IMR-90 (cell line): ENCODE measurements around the gene PLCD1. TPM values are rescaled to one million over a fixed set of nuclear protein-coding genes. Genes with fewer than 3 reads are reported as not detected.

Experiments used
- ATAC-seq: fragments of 200-7000 bp; cut with Tn5 transposase; 2 replicates; pipeline ENCODE4 v1.9.1; 2020; ENCODE audit warnings: low read depth, mild to moderate bottlenecking, moderate library complexity
- BruUV-seq: library from RNA; stranded (reverse); fragments of 400-500 nt; replicated peaks from 2 replicates; lab custom pipeline; 2021; lab: Mats Ljungman, UMichigan
- CTCF ChIA-PET: fragments of 300-600 bp; formaldehyde crosslinking; extraction: SDS; loops from one replicate; lab custom pipeline; 2021; ENCODE audit warnings: antibody characterized with exemption; lab: Yijun Ruan, JAX
- POLR2A ChIA-PET: fragments of 300-600 bp; sonication (Branson Sonifier 250); formaldehyde crosslinking; loops from one replicate; lab custom pipeline; 2022; ENCODE audit warnings: antibody characterized with exemption; ENCODE audit not compliant: unreplicated experiment; lab: Charles Lee
- DNase-seq: peaks from one replicate; pipeline ENCODE4 v3.0.0; 2013
- H2AFZ ChIP-seq: replicated peaks from 2 replicates; pipeline ENCODE3; 2013; ENCODE audit warnings: low read length, mild to moderate bottlenecking; ENCODE audit not compliant: poor library complexity
- H2AK5ac ChIP-seq: 2 replicates; pipeline ENCODE4 v1.6.1; 2013; ENCODE audit warnings: low read depth, low read length, inconsistent platforms
- H2AK9ac ChIP-seq: replicated peaks from 2 replicates; pipeline ENCODE3; 2013; ENCODE audit warnings: mild to moderate bottlenecking, low read depth, low read length, moderate library complexity; ENCODE audit not compliant: poor library complexity
- H2BK120ac ChIP-seq: 2 replicates; pipeline ENCODE4 v1.6.1; 2013; ENCODE audit warnings: low read depth, low read length, inconsistent platforms
- H2BK15ac ChIP-seq: 3 replicates; pipeline ENCODE4 v1.6.1; 2013; ENCODE audit warnings: low read depth, low read length, inconsistent platforms
- H2BK20ac ChIP-seq: 2 replicates; pipeline ENCODE4 v1.6.1; 2013; ENCODE audit warnings: low read depth, mild to moderate bottlenecking, inconsistent platforms, low read length, moderate library complexity
- H2BK5ac ChIP-seq: 2 replicates; pipeline ENCODE4 v1.6.1; 2013; ENCODE audit warnings: mild to moderate bottlenecking, low read depth, low read length, inconsistent platforms; ENCODE audit not compliant: poor library complexity, severe bottlenecking
- H3K14ac ChIP-seq: replicated peaks from 2 replicates; pipeline ENCODE4 v1.6.1; 2013; ENCODE audit warnings: low read depth, low read length, inconsistent platforms
- H3K18ac ChIP-seq: 2 replicates; pipeline ENCODE4 v1.6.1; 2013; ENCODE audit warnings: low read depth, low read length, control low read depth
- H3K23ac ChIP-seq: 2 replicates; pipeline ENCODE4 v1.6.1; 2013; ENCODE audit warnings: low read depth, low read length, inconsistent platforms
- H3K27ac ChIP-seq: 2 replicates; pipeline ENCODE4 v1.5.1; 2013; ENCODE audit warnings: mild to moderate bottlenecking, control low read depth, low read length; ENCODE audit not compliant: insufficient read depth
- H3K27me3 ChIP-seq: 2 replicates; pipeline ENCODE4 v1.6.1; 2013; ENCODE audit warnings: low read length; ENCODE audit not compliant: control insufficient read depth, insufficient read depth
- H3K36me3 ChIP-seq: 2 replicates; pipeline ENCODE4 v1.6.1; 2013; ENCODE audit warnings: low read length, mixed read lengths; ENCODE audit not compliant: control insufficient read depth, insufficient read depth
- H3K4ac ChIP-seq: 2 replicates; pipeline ENCODE4 v1.6.1; 2013; ENCODE audit warnings: low read depth, low read length, inconsistent platforms
- H3K4me1 ChIP-seq: 2 replicates; pipeline ENCODE4 v1.6.1; 2013; ENCODE audit warnings: low read length, mixed read lengths; ENCODE audit not compliant: control insufficient read depth, insufficient read depth
- H3K4me2 ChIP-seq: 2 replicates; pipeline ENCODE4 v1.6.1; 2013; ENCODE audit warnings: low read depth, mild to moderate bottlenecking, control low read depth, low read length, moderate library complexity
- H3K4me3 ChIP-seq: 2 replicates; pipeline ENCODE4 v1.5.1; 2013; ENCODE audit warnings: low read depth, mild to moderate bottlenecking, control low read depth, low read length, moderate library complexity; ENCODE audit not compliant: insufficient read depth
- H3K56ac ChIP-seq: 2 replicates; pipeline ENCODE4 v1.6.1; 2013; ENCODE audit warnings: low read length, inconsistent platforms; ENCODE audit not compliant: insufficient read depth; ENCODE audit errors: extremely low read depth
- H3K79me1 ChIP-seq, 2 experiments: 2 replicates each; pipeline ENCODE4 v1.6.1; 2013; ENCODE audit warnings: low read length in 2 of 2, inconsistent platforms in 1 of 2, low read depth in 1 of 2
- H3K9ac ChIP-seq: 2 replicates; pipeline ENCODE4 v1.6.1; 2013; ENCODE audit warnings: low read depth, low read length, control low read depth
- H3K9me1 ChIP-seq: 2 replicates; pipeline ENCODE4 v1.6.1; 2013; ENCODE audit warnings: low read length, inconsistent platforms; ENCODE audit not compliant: insufficient read depth
- H3K9me3 ChIP-seq: 2 replicates; pipeline ENCODE4 v1.6.1; 2013; ENCODE audit warnings: low read length; ENCODE audit not compliant: control insufficient read depth, insufficient read depth
- H4K20me1 ChIP-seq: 2 replicates; pipeline ENCODE4 v1.6.1; 2013; ENCODE audit warnings: low read length, inconsistent platforms; ENCODE audit not compliant: insufficient read depth
- H4K5ac ChIP-seq: 2 replicates; pipeline ENCODE4 v1.6.1; 2013; ENCODE audit warnings: mild to moderate bottlenecking, low read depth, low read length, control low read depth
- H4K8ac ChIP-seq, 2 experiments: 2 replicates each; pipeline ENCODE4 v1.6.1; 2013; ENCODE audit warnings: low read depth in 2 of 2, low read length in 2 of 2, control low read depth in 1 of 2, inconsistent platforms in 1 of 2
- H4K91ac ChIP-seq: 2 replicates; pipeline ENCODE4 v1.6.1; 2013; ENCODE audit warnings: low read depth, low read length, inconsistent platforms; ENCODE audit not compliant: insufficient read depth
- BHLHE40 ChIP-seq: fragments of 150-350 bp; IDR thresholded peaks from 2 replicates; pipeline ENCODE4 v1.6.1; 2016; ENCODE audit warnings: mild to moderate bottlenecking, low read depth, low read length
- CEBPB ChIP-seq: IDR thresholded peaks from 2 replicates; pipeline ENCODE4 v1.6.1; 2012; ENCODE audit warnings: low read depth, low read length, improper control_type of control experiment
- CHD1 ChIP-seq: IDR thresholded peaks from 2 replicates; pipeline ENCODE4 v1.6.1; 2012; ENCODE audit warnings: low read depth, low read length, improper control_type of control experiment
- FOS ChIP-seq: fragments of 150-350 bp; IDR thresholded peaks from 2 replicates; pipeline ENCODE4 v1.6.1; 2016; ENCODE audit warnings: low read depth, low read length
- MAFK ChIP-seq: IDR thresholded peaks from 2 replicates; pipeline ENCODE4 v1.6.1; 2012; ENCODE audit warnings: low read depth, low read length, improper control_type of control experiment
- MAZ ChIP-seq: IDR thresholded peaks from 2 replicates; pipeline ENCODE4 v1.6.1; 2012; ENCODE audit warnings: low read depth, mild to moderate bottlenecking, low read length, improper control_type of control experiment, moderate library complexity, borderline replicate concordance
- MXI1 ChIP-seq: IDR thresholded peaks from 2 replicates; pipeline ENCODE4 v1.6.1; 2012; ENCODE audit warnings: low read depth, mild to moderate bottlenecking, low read length, moderate library complexity, borderline replicate concordance
- NFE2L2 ChIP-seq: fragments of 150-350 bp; IDR thresholded peaks from 2 replicates; pipeline ENCODE4 v1.6.1; 2016; ENCODE audit warnings: low read depth, mild to moderate bottlenecking, low read length
- POLR2A ChIP-seq: IDR thresholded peaks from 2 replicates; pipeline ENCODE4 v1.6.1; 2012; ENCODE audit warnings: mild to moderate bottlenecking, low read depth, low read length
- RAD21 ChIP-seq: IDR thresholded peaks from 2 replicates; pipeline ENCODE4 v1.6.1; 2012; ENCODE audit warnings: low read length, improper control_type of control experiment
- RCOR1 ChIP-seq: IDR thresholded peaks from 2 replicates; pipeline ENCODE4 v1.6.1; 2012; ENCODE audit warnings: mild to moderate bottlenecking, low read length, improper control_type of control experiment; ENCODE audit not compliant: insufficient replicate concordance
- RFX5 ChIP-seq: IDR thresholded peaks from 2 replicates; pipeline ENCODE4 v1.8.0; 2012; ENCODE audit warnings: low read depth, mild to moderate bottlenecking, low read length, moderate library complexity
- SMC3 ChIP-seq: fragments of 150-350 bp; IDR thresholded peaks from 2 replicates; pipeline ENCODE4 v1.6.1; 2016; ENCODE audit warnings: low read depth, mild to moderate bottlenecking, antibody characterized with exemption, low read length, moderate library complexity
- WGBS, 2 experiments: methylation state at CpG; one replicate each; pipeline versions ENCODE4 v1.1.5 to v1.1.7; 2013; ENCODE audit warnings: missing lambda C conversion rate in 2 of 2; ENCODE audit not compliant: insufficient read length in 1 of 2; ENCODE audit errors: extremely low coverage in 2 of 2; 5-methylcytosine and 5-hydroxymethylcytosine counted together
- dilution Hi-C: fragments of 300-500 bp; cut with HindIII; formaldehyde crosslinking; loops from one replicate; pipeline ENCODE4 v1.14.3; 2018; ENCODE audit warnings: low sequenced_read_pairs; ENCODE audit not compliant: unreplicated experiment
- in situ Hi-C: fragments of 300-500 bp; cut with MboI; formaldehyde crosslinking; loops from 3 replicates; pipeline ENCODE4 v1.14.3; 2019; ENCODE audit warnings: low sequenced_read_pairs, inconsistent platforms, mixed read lengths
- intact Hi-C: fragments of 100-400 bp; cut with micrococcal nuclease; formaldehyde crosslinking; loops from 2 replicates; pipeline ENCODE4 v1.10.0; 2022
- polyA plus RNA-seq, 3 experiments: library from polyadenylated mRNA; depleted of rRNA; stranded (reverse); fragments of >200 nt; gene quantifications; 2 replicates each; pipeline ENCODE4 v1.2.3, GENCODE V29; 2012; ENCODE audit warnings: low replicate concordance in 1 of 3
- total RNA-seq: library from RNA; depleted of rRNA; stranded (reverse); fragments of >200 nt; gene quantifications from 2 replicates; pipeline ENCODE4 v1.2.3, GENCODE V29; 2012
- TF ChIP-seq, protein P1 (sequence below): fragments of 150-350 bp; IDR thresholded peaks from 2 replicates; pipeline ENCODE4 v1.6.1; 2016; ENCODE audit warnings: low read depth, mild to moderate bottlenecking, low read length, moderate library complexity, borderline replicate concordance
- TF ChIP-seq, protein P2 (sequence below): fragments of 150-350 bp; IDR thresholded peaks from 2 replicates; pipeline ENCODE4 v1.6.1; 2017; ENCODE audit warnings: mild to moderate bottlenecking, antibody characterized with exemption, low read length, low read depth
- TF ChIP-seq, protein P3 (sequence below): conservative IDR thresholded peaks from 2 replicates; pipeline ENCODE4 v1.5.1; 2012; ENCODE audit warnings: mild to moderate bottlenecking, low read depth, low read length, improper control_type of control experiment

Gene PLCD1
- total and polyA plus RNA-seq, 2 of the 4 experiments (the other 2 are of a cell fraction) = 14.9 to 16.3 TPM

DNA sequence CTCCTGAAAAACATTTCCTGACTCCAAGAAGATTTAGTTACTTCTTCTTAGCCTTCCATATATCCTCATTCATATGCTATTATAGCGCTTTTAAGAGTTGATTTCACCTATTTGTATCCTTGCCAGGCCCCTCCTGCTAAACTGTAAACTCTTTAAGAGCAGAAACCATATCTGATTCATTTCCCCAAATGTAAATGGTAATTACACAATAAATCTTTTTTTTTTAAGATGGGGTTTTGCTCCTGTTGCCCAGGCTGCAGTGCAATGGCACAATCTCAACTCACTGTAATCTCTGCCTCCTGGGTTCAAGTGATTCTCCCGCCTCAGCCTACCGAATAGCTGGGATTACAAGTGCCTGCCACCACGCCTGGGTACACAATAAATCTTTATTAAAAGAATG is 14.0 kb upstream of the PLCD1 start:
- H2AK9ac ChIP-seq = no peak overlapping the region
- in situ Hi-C loops = no loop called here
- H2BK5ac ChIP-seq = no peak overlapping the region
- ATAC-seq (no peak), DNase-seq (no peak)
- no peak overlapping the region for H4K5ac ChIP-seq
- no peak overlapping the region for H3K9ac ChIP-seq
- H3K9me1 ChIP-seq = peaks cover 5% of the 10 kb centered on the region; the same call in 1 of the 2 replicates
- TF ChIP-seq, protein P1, sequence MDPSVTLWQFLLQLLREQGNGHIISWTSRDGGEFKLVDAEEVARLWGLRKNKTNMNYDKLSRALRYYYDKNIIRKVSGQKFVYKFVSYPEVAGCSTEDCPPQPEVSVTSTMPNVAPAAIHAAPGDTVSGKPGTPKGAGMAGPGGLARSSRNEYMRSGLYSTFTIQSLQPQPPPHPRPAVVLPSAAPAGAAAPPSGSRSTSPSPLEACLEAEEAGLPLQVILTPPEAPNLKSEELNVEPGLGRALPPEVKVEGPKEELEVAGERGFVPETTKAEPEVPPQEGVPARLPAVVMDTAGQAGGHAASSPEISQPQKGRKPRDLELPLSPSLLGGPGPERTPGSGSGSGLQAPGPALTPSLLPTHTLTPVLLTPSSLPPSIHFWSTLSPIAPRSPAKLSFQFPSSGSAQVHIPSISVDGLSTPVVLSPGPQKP = no peak
- TF ChIP-seq MAFK = no peak
- no peak for TF ChIP-seq MAZ
- no peak for TF ChIP-seq POLR2A
- no peak for TF ChIP-seq RFX5
- no peak for TF ChIP-seq RAD21
- TF ChIP-seq RCOR1 = no peak
- no peak for TF ChIP-seq MXI1
- TF ChIP-seq CEBPB = no peak
- TF ChIP-seq, protein P2, sequence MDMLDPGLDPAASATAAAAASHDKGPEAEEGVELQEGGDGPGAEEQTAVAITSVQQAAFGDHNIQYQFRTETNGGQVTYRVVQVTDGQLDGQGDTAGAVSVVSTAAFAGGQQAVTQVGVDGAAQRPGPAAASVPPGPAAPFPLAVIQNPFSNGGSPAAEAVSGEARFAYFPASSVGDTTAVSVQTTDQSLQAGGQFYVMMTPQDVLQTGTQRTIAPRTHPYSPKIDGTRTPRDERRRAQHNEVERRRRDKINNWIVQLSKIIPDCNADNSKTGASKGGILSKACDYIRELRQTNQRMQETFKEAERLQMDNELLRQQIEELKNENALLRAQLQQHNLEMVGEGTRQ = no peak
- TF ChIP-seq SMC3 = no peak
- no peak for TF ChIP-seq FOS
- TF ChIP-seq, protein P3, sequence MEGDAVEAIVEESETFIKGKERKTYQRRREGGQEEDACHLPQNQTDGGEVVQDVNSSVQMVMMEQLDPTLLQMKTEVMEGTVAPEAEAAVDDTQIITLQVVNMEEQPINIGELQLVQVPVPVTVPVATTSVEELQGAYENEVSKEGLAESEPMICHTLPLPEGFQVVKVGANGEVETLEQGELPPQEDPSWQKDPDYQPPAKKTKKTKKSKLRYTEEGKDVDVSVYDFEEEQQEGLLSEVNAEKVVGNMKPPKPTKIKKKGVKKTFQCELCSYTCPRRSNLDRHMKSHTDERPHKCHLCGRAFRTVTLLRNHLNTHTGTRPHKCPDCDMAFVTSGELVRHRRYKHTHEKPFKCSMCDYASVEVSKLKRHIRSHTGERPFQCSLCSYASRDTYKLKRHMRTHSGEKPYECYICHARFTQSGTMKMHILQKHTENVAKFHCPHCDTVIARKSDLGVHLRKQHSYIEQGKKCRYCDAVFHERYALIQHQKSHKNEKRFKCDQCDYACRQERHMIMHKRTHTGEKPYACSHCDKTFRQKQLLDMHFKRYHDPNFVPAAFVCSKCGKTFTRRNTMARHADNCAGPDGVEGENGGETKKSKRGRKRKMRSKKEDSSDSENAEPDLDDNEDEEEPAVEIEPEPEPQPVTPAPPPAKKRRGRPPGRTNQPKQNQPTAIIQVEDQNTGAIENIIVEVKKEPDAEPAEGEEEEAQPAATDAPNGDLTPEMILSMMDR = no peak
- TF ChIP-seq CHD1 = no peak
- no peak for TF ChIP-seq BHLHE40
- no peak for TF ChIP-seq NFE2L2
- H3K4ac ChIP-seq = no peak overlapping the region
- H3K79me1 ChIP-seq = no peaks in the 10 kb centered on the region
- H3K4me3 ChIP-seq = no peak overlapping the region
- peaks cover 16% of the 10 kb centered on the region for H3K27me3 ChIP-seq
- H3K4me1 ChIP-seq = peaks cover 4% of the 10 kb centered on the region
- H3K9me3 ChIP-seq = no peaks in the 10 kb centered on the region
- no peak overlapping the region for H4K8ac ChIP-seq
- no peak overlapping the region for H4K91ac ChIP-seq
- no peak overlapping the region for H2BK120ac ChIP-seq
- no peak overlapping the region for H3K4me2 ChIP-seq
- ChIA-PET CTCF (no interaction called here), POLR2A (no interaction called here)
- no peak overlapping the region for H3K23ac ChIP-seq
- dilution Hi-C loops = no loop called here
- intact Hi-C loops = no loop called here
- no peak overlapping the region for H2BK20ac ChIP-seq
- no peaks in the 10 kb centered on the region for H4K20me1 ChIP-seq
- no peak overlapping the region for H3K18ac ChIP-seq
- no peak overlapping the region for H3K27ac ChIP-seq
- no CpG with 5 or more reads among the region's 4 CpGs for WGBS, 2 experiments
- H2AFZ ChIP-seq = no peak overlapping the region
- H3K36me3 ChIP-seq = no peaks in the 10 kb centered on the region
- H2BK15ac ChIP-seq = no peak overlapping the region
- H2AK5ac ChIP-seq = no peak overlapping the region
- H3K56ac ChIP-seq = no peak overlapping the region
- no TSS peak for BruUV-seq
- H3K14ac ChIP-seq = no peak overlapping the region
